HEK293 (cell line): ENCODE data around the gene CSK.

ENCODE experiments used
- CTCF ChIA-PET: fragments of 350-600 bp; formaldehyde crosslinking; extraction: SDS; loops from one replicate; lab custom pipeline; 2021; ENCODE audit warnings: antibody characterized with exemption; lab: Yijun Ruan, JAX
- POLR2A ChIA-PET: fragments of 300-600 bp; formaldehyde crosslinking; extraction: SDS; loops from one replicate; lab custom pipeline; 2020; ENCODE audit warnings: antibody characterized with exemption, inconsistent platforms; lab: Yijun Ruan, JAX
- H3K27ac ChIP-seq: fragments of 200-500 bp; sonication (Bioruptor generic); 2 replicates; pipeline ENCODE4 v1.5.1; 2014; ENCODE audit warnings: low read depth, low read length, control low read depth, inconsistent platforms; ENCODE audit errors: extremely low read depth
- H3K36me3 ChIP-seq, 2 experiments: fragments of 200-500 bp in 1 of 2; sonication (Bioruptor generic) in 1 of 2; 1 replicate in 1 of 2; 2 replicates in 1 of 2; pipeline ENCODE4 v1.5.1; 2014 to 2017; ENCODE audit warnings: inconsistent platforms in 2 of 2, low read length in 2 of 2; ENCODE audit not compliant: control insufficient read depth in 2 of 2, insufficient read depth in 1 of 2
- H3K4me1 ChIP-seq: fragments of 200-500 bp; sonication (Bioruptor generic); 2 replicates; pipeline ENCODE4 v1.5.1; 2014; ENCODE audit warnings: mild to moderate bottlenecking, low read length, inconsistent platforms; ENCODE audit not compliant: control insufficient read depth, insufficient read depth
- H3K4me3 ChIP-seq: 2 replicates; pipeline ENCODE4 v1.5.1; 2011; ENCODE audit warnings: low read depth, mild to moderate bottlenecking, control low read depth, low read length, moderate library complexity
- H3K9me3 ChIP-seq: fragments of 200-500 bp; sonication (Bioruptor generic); 2 replicates; pipeline ENCODE4 v1.5.1; 2014; ENCODE audit warnings: low read depth, low read length, inconsistent platforms; ENCODE audit not compliant: control insufficient read depth, insufficient read depth
- KLF17 ChIP-seq: fragments of 450-650 bp; formaldehyde crosslinking; IDR thresholded peaks from 2 replicates; pipeline ENCODE4 v1.5.1; 2016; ENCODE audit warnings: missing biosample characterization, missing genetic modification characterization
- PRDM10 ChIP-seq: fragments of 450-650 bp; formaldehyde crosslinking; IDR thresholded peaks from 2 replicates; pipeline ENCODE4 v1.5.1; 2016; ENCODE audit warnings: missing biosample characterization, missing genetic modification characterization
- ZNF10 ChIP-seq: fragments of 450-650 bp; formaldehyde crosslinking; IDR thresholded peaks from 2 replicates; pipeline ENCODE4 v1.5.1; 2017; ENCODE audit warnings: missing biosample characterization, missing genetic modification characterization
- ZNF169 ChIP-seq: fragments of 450-650 bp; formaldehyde crosslinking; IDR thresholded peaks from 2 replicates; pipeline ENCODE4 v1.5.1; 2016; ENCODE audit warnings: missing biosample characterization, missing genetic modification characterization
- ZNF19 ChIP-seq: fragments of 450-650 bp; formaldehyde crosslinking; IDR thresholded peaks from 2 replicates; pipeline ENCODE4; 2016; ENCODE audit warnings: missing biosample characterization, missing genetic modification characterization, low read depth
- ZNF280D ChIP-seq: fragments of 450-650 bp; formaldehyde crosslinking; IDR thresholded peaks from 2 replicates; pipeline ENCODE4 v1.5.1; 2016; ENCODE audit warnings: missing biosample characterization, missing genetic modification characterization
- ZNF521 ChIP-seq: fragments of 450-650 bp; formaldehyde crosslinking; IDR thresholded peaks from 2 replicates; pipeline ENCODE4 v1.5.1; 2017; ENCODE audit warnings: missing biosample characterization, mild to moderate bottlenecking, missing genetic modification characterization
- ZNF664 ChIP-seq: fragments of 450-650 bp; formaldehyde crosslinking; IDR thresholded peaks from 2 replicates; pipeline ENCODE4 v1.5.1; 2016; ENCODE audit warnings: missing biosample characterization, missing genetic modification characterization
- TF ChIP-seq, protein P1 (sequence below): fragments of 450-650 bp; formaldehyde crosslinking; IDR thresholded peaks from 2 replicates; pipeline ENCODE4 v1.5.1; 2016; ENCODE audit warnings: missing biosample characterization, missing genetic modification characterization
- TF ChIP-seq, protein P2 (sequence below): fragments of 450-650 bp; formaldehyde crosslinking; IDR thresholded peaks from 2 replicates; pipeline ENCODE4 v1.5.0; 2017; ENCODE audit warnings: missing biosample characterization, missing genetic modification characterization, borderline replicate concordance
- TF ChIP-seq, protein P3 (sequence below): fragments of 450-650 bp; formaldehyde crosslinking; IDR thresholded peaks from 2 replicates; pipeline ENCODE4 v1.5.1; 2017; ENCODE audit warnings: missing biosample characterization, missing genetic modification characterization

CSK gene

GRCh38 chr15:74775132-74775562, 6.7 kb upstream of the CSK start:
- peaks cover 10% of the 10 kb centered on the region for H3K4me1 ChIP-seq
- POLR2A ChIA-PET, result no interaction called here
- TF ChIP-seq PRDM10 (tag by site-specific recombination), result 0 out of 2 replicates have a peak, but pooled peaks have one; percentile 5
- no peak for TF ChIP-seq ZNF521
- TF ChIP-seq KLF17 (tag by site-specific recombination), result no peak
- TF ChIP-seq, all 188 proteins: peak for 1
- Histone ChIP-seq H3K9me3 (no peaks in the 10 kb centered on the region), H3K4me3 (no peak overlapping the region), H3K36me3 (no peaks in the 10 kb centered on the region), H3K27ac (no peak overlapping the region)
- CTCF ChIA-PET, result interaction anchor here (0.6 to 21.6 kb wide), 7 partner anchors 15 to 189 kb away, joined by 3 to 800 read pairs (median 84); partner anchors contain the start of genes CSK and RPP25

DNA sequence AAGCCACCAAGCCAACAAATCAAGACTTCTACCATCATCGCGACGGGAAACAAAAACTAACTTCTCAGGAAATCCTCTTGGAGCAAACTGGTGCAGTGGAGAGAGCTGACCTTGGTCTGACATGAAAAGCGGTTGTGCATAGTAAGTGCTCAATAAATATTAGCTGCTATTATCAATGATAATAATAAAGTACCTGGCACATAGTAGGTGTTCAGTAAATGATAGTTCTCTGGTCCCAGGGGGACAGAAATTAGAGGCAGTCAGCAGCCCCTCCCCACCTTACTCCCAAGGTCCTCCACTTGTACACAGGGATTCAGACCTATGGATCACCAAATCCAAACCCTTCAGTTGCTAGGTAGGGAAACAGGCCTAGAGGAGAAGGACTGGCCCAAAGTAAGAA, 6.0 kb upstream of the CSK start:
- no peaks in the 10 kb centered on the region for H3K36me3 ChIP-seq
- H3K4me3 ChIP-seq, result no peak overlapping the region
- TF ChIP-seq, protein P1, sequence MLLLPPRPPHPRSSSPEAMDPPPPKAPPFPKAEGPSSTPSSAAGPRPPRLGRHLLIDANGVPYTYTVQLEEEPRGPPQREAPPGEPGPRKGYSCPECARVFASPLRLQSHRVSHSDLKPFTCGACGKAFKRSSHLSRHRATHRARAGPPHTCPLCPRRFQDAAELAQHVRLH (tag by site-specific recombination), result no peak
- TF ChIP-seq ZNF10 (tag by site-specific recombination) (no peak), ZNF664 (peak; percentile 90), ZNF19 (tag by site-specific recombination) (no peak), ZNF280D (tag by site-specific recombination) (no peak), ZNF169 (tag by site-specific recombination) (no peak)
- TF ChIP-seq, protein P2, sequence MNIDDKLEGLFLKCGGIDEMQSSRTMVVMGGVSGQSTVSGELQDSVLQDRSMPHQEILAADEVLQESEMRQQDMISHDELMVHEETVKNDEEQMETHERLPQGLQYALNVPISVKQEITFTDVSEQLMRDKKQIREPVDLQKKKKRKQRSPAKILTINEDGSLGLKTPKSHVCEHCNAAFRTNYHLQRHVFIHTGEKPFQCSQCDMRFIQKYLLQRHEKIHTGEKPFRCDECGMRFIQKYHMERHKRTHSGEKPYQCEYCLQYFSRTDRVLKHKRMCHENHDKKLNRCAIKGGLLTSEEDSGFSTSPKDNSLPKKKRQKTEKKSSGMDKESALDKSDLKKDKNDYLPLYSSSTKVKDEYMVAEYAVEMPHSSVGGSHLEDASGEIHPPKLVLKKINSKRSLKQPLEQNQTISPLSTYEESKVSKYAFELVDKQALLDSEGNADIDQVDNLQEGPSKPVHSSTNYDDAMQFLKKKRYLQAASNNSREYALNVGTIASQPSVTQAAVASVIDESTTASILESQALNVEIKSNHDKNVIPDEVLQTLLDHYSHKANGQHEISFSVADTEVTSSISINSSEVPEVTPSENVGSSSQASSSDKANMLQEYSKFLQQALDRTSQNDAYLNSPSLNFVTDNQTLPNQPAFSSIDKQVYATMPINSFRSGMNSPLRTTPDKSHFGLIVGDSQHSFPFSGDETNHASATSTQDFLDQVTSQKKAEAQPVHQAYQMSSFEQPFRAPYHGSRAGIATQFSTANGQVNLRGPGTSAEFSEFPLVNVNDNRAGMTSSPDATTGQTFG (tag by site-specific recombination), result no peak
- TF ChIP-seq, protein P3, sequence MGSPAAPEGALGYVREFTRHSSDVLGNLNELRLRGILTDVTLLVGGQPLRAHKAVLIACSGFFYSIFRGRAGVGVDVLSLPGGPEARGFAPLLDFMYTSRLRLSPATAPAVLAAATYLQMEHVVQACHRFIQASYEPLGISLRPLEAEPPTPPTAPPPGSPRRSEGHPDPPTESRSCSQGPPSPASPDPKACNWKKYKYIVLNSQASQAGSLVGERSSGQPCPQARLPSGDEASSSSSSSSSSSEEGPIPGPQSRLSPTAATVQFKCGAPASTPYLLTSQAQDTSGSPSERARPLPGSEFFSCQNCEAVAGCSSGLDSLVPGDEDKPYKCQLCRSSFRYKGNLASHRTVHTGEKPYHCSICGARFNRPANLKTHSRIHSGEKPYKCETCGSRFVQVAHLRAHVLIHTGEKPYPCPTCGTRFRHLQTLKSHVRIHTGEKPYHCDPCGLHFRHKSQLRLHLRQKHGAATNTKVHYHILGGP (tag by site-specific recombination), result no peak
- POLR2A ChIA-PET, result interaction anchor here (1.7 kb wide), 1 partner anchor 179 kb away, joined by 6 read pairs; no protein-coding TSS in a partner anchor
- no peaks in the 10 kb centered on the region for H3K9me3 ChIP-seq
- H3K4me1 ChIP-seq, result peaks cover 10% of the 10 kb centered on the region
- no peak overlapping the region for H3K27ac ChIP-seq
- CTCF ChIA-PET, result interaction anchor here (0.6 to 20.5 kb wide), 5 partner anchors 14 to 391 kb away, joined by 3 to 649 read pairs (median 6); partner anchors contain the start of genes CSK and RPP25
